Epithelial cell of esophagus (primary cell): ENCODE measurements around the gene ERMN.
"Not testable (repeated sequence)": the region's sequence is repeated elsewhere in the genome, so short reads cannot be mapped to it uniquely, and the experiment has no call there.

Experiments used
- DNase-seq: peaks from one replicate; pipeline ENCODE4 v3.0.0; 2010; ENCODE audit warnings: low read depth
- H3K4me3 ChIP-seq: 2 replicates; pipeline ENCODE4 v1.5.1; 2011; ENCODE audit warnings: mild to moderate bottlenecking, low read length, control low read depth
- CTCF ChIP-seq: IDR thresholded peaks from 2 replicates; pipeline ENCODE4 v1.5.1; 2011; ENCODE audit warnings: low read depth, mild to moderate bottlenecking, low read length, control low read depth, inconsistent platforms; ENCODE audit not compliant: insufficient read depth; ENCODE audit errors: missing control alignments

The ERMN gene

GRCh38 chr2:157281316-157281715 lies 44.3 kb downstream of the ERMN start:
- no peak for DNase-seq
- H3K4me3 ChIP-seq, result no peak overlapping the region
- no peak for TF ChIP-seq CTCF

- DNase-seq, result peak; percentile 9
- H3K4me3 ChIP-seq, result not testable (repeated sequence)
These were observed 46.3 kb downstream of the ERMN start for GRCh38 chr2:157279311-157279710.

GRCh38 chr2:157271590-157272203 lies 53.9 kb downstream of the ERMN start:
- TF ChIP-seq CTCF, result no peak
- no peak for DNase-seq
- no peak overlapping the region for H3K4me3 ChIP-seq

GRCh38 chr2:157269922-157270321 lies 55.7 kb downstream of the ERMN start:
- TF ChIP-seq CTCF, result no peak
- DNase-seq, result no peak
- H3K4me3 ChIP-seq, result no peak overlapping the region

- no peak for TF ChIP-seq CTCF
- peak; percentile 63 for DNase-seq
- H3K4me3 ChIP-seq, result no peak overlapping the region
These were observed 56.6 kb downstream of the ERMN start for GRCh38 chr2:157269060-157269459.
